HG03521 (cell line): ENCODE data around the gene GAREM1.

Experiments
- ATAC-seq: cut with Tn5 transposase; IDR thresholded peaks from one replicate; pipeline ENCODE4 v1.9.1; 2021; ENCODE audit warnings: mild to moderate bottlenecking, moderate library complexity; ENCODE audit not compliant: unreplicated experiment

The GAREM1 gene

GRCh38 chr18:32335228-32335627, 135.5 kb downstream of the GAREM1 start:
- ATAC-seq, result no peak

GRCh38 chr18:32333781-32334180, 136.9 kb downstream of the GAREM1 start:
- no peak for ATAC-seq

GRCh38 chr18:32332708-32333107, 138.0 kb downstream of the GAREM1 start:
- no peak for ATAC-seq

- ATAC-seq, result no peak
These were observed 141.7 kb downstream of the GAREM1 start for GRCh38 chr18:32328974-32329373.

GRCh38 chr18:32328379-32328778, 142.3 kb downstream of the GAREM1 start:
- ATAC-seq, result no peak

- no peak for ATAC-seq
These were observed 144.0 kb downstream of the GAREM1 start for GRCh38 chr18:32326450-32327308.

GRCh38 chr18:32324181-32324580, 146.5 kb downstream of the GAREM1 start:
- ATAC-seq, result no peak

- no peak for ATAC-seq
These were observed 148.9 kb downstream of the GAREM1 start for GRCh38 chr18:32321826-32322225.

GRCh38 chr18:32319084-32319483, 151.6 kb downstream of the GAREM1 start:
- ATAC-seq, result no peak

- no peak for ATAC-seq
These were observed 152.1 kb downstream of the GAREM1 start for GRCh38 chr18:32318581-32318980.

- no peak for ATAC-seq
These were observed 153.0 kb downstream of the GAREM1 start for GRCh38 chr18:32317651-32318050.

GRCh38 chr18:32315881-32316280, 154.8 kb downstream of the GAREM1 start:
- no peak for ATAC-seq

- ATAC-seq, result no peak
These were observed 159.9 kb downstream of the GAREM1 start for GRCh38 chr18:32310774-32311173.

- ATAC-seq, result no peak
These were observed 160.6 kb downstream of the GAREM1 start for GRCh38 chr18:32310101-32310500.

GRCh38 chr18:32308493-32309120, 162.1 kb downstream of the GAREM1 start:
- no peak for ATAC-seq

- ATAC-seq, result no peak
These were observed 167.3 kb downstream of the GAREM1 start for GRCh38 chr18:32303400-32303799.

- ATAC-seq, result no peak
These were observed 167.9 kb downstream of the GAREM1 start for GRCh38 chr18:32302806-32303205.

GRCh38 chr18:32301976-32302743, 168.5 kb downstream of the GAREM1 start:
- ATAC-seq, result no peak

GRCh38 chr18:32301361-32301760, 169.3 kb downstream of the GAREM1 start:
- ATAC-seq, result no peak

- ATAC-seq, result no peak
These were observed 169.8 kb downstream of the GAREM1 start for GRCh38 chr18:32300914-32301313.

- no peak for ATAC-seq
These were observed 171.2 kb downstream of the GAREM1 start for GRCh38 chr18:32299484-32299883.
